Ovary (tissue), 3 donors: ENCODE data around the gene MC4R.

ENCODE experiments used
- EP300 ChIP-seq: sonication (generic); formaldehyde crosslinking; IDR thresholded peaks from one replicate; pipeline ENCODE4 v1.6.1; 2017; ENCODE audit warnings: antibody characterized with exemption
- POLR2A ChIP-seq: fragments of 450-650 bp; IDR thresholded peaks from one replicate; pipeline ENCODE4 v1.6.1; 2017; ENCODE audit warnings: antibody characterized with exemption, mild to moderate bottlenecking, moderate library complexity
- TF ChIP-seq, protein P1 (sequence below), 3 donors: fragments of 450-650 bp in 2 of 3; fragments of 200-600 bp in 1 of 3; IDR thresholded peaks; one replicate each; pipeline versions ENCODE4 v1.5.1 to v1.8.0; 2016 to 2022; ENCODE audit warnings: antibody characterized with exemption in 3 of 3, mild to moderate bottlenecking in 1 of 3
- donor health status: DM: no; HTN: no; CAD: no.

DNA sequence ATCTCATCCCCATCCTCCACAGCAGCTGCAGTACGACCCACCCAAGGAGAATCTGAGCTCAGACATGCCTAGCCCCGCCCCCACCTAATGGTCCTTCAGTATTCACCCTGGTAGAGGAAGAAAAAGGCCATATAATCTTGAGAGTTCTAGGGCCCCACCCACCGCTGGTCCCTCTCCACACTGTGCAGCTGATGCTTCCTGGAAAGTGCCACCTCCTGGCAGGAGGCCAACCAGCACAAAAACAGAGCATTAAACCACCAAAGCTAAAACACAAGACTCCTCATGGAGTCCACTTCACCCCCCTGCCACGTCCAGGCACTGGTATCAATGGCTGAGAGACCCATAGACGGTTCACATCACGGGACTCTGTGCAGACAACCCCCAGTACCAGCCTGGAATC is 40.7 kb downstream of the MC4R start:
- TF ChIP-seq, protein P1, sequence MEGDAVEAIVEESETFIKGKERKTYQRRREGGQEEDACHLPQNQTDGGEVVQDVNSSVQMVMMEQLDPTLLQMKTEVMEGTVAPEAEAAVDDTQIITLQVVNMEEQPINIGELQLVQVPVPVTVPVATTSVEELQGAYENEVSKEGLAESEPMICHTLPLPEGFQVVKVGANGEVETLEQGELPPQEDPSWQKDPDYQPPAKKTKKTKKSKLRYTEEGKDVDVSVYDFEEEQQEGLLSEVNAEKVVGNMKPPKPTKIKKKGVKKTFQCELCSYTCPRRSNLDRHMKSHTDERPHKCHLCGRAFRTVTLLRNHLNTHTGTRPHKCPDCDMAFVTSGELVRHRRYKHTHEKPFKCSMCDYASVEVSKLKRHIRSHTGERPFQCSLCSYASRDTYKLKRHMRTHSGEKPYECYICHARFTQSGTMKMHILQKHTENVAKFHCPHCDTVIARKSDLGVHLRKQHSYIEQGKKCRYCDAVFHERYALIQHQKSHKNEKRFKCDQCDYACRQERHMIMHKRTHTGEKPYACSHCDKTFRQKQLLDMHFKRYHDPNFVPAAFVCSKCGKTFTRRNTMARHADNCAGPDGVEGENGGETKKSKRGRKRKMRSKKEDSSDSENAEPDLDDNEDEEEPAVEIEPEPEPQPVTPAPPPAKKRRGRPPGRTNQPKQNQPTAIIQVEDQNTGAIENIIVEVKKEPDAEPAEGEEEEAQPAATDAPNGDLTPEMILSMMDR (IDR thresholded peaks at IDR 0.05) = no peak
- TF ChIP-seq EP300 (no peak), POLR2A (no peak)
